ENCODE data around the gene GRIN3B.

GRIN3B gene

DNA sequence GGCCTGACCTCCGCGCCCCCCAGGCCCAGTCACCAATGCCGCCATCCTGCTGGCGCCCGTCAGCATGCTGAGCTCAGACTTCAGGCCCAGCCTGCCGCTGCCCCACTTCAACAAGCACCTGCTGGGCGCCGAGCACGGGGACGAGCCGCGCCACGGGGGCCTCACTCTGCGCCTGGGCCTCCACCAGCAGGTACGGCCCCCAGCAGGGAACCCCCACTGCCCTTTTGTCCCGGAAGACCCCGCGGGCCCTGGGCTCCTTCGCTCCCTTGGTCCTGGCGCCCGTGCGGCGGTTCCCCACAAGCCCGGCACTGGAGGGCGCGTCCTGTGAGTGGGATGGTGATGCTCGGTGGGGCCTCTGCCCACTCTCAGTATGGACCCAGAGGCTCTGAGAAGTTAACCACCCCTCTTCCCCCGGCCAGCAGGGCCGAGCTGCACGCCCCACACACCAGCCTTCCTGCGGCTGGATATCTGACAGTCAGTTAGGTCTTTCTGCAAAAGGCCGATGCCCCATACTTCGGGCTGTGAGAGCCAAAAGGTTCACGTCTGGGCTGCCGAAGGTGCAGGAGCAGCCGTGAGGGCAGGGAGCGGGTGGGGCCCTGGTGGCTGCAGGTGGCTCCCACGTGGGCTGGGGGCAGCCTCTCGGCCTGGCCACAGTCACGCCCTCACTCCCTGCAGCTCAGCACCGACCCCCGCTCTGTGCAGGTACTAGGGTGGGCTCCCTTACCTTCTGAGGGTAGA is 8.1 kb upstream of the GRIN3B start:
- no peak for DNase-seq

- DNase-seq = no peak
These were observed 7.6 kb upstream of the GRIN3B start for GRCh38 chr19:992670-993055.

DNA sequence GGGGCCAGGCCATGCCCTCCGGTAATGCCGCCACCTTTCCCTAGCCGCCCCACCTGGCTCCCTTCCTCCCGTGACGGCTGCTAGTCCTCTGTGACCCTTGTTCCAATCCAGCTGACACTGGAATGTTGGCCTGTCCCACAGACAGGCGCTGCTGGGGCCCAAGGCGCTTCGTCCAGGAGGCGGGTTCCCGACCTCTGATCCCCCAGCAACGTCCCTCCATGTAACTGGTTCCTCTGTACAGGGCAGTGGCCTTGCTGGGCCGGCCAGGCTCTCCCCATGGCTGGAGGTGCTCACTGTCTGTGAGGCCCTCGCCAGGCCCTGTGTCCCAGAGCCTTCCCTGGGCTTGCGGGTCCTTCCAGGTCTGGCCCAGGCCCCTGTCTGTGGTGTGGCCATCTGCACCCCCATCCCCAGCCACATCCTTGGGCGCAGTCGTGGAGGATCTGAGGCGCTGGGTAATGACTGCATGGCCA is 6.8 kb upstream of the GRIN3B start:
- DNase-seq = no peak

GRCh38 chr19:993831-994393 is 6.3 kb upstream of the GRIN3B start:
- DNase-seq = no peak

DNA sequence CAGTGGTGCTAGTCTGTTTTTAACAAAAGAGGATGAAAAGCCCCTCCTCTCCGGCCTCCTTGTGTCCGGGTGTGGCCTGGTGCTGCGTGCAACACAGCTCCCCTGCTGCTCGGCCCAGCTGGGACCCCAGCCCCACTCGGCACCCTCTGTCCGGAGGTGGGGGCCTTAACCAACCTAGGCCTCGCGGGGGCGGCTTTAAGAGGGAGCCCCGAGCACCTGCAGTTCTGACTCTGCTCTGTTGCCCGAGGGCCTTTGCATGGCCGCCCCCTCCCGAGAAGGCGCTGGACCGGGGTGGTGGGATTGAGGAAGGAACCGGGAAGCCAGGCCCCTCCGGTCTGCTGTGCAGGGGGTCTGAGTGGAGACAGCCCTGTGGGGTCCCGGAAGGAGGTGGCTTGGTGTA is 5.7 kb upstream of the GRIN3B start:
- no peak for DNase-seq

DNA sequence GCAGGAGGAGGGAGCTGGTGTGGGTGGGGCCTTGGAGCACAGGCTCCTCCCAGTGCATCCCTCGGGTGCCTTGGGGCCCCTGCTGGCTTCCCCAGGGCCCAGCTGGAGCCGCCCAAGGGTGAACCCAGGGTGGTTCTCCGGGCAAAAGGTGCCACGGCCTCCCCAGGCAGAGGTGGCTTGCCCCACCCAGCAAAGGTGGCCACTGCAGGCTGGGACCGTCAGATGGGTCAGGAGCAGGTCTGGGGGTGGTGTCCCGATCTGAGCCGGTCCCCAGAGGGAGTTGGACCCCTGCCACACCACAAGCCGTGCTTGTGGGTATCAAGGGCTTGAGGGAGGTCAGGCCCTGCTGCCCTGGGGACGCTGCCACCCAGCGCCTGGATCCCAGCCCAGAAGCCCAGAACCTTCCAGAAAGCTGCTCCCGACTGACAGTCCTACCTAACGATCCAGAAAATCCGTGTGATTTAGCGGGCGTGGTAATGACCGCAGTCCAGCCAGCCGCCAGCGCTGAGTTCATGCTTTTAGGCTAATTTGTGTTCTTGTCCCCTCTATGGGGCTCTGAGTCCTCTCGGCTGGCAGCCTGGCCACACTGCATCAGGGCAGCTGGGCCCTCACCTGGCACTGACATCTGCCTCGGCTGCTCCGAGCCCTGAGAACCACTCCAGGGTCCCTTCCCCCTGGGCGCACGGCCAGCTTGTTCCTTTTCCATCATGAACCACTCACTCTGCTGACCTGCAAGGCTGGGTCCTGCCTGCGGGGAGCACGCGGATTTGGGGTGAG is 5.0 kb upstream of the GRIN3B start:
- no peak for DNase-seq

DNA sequence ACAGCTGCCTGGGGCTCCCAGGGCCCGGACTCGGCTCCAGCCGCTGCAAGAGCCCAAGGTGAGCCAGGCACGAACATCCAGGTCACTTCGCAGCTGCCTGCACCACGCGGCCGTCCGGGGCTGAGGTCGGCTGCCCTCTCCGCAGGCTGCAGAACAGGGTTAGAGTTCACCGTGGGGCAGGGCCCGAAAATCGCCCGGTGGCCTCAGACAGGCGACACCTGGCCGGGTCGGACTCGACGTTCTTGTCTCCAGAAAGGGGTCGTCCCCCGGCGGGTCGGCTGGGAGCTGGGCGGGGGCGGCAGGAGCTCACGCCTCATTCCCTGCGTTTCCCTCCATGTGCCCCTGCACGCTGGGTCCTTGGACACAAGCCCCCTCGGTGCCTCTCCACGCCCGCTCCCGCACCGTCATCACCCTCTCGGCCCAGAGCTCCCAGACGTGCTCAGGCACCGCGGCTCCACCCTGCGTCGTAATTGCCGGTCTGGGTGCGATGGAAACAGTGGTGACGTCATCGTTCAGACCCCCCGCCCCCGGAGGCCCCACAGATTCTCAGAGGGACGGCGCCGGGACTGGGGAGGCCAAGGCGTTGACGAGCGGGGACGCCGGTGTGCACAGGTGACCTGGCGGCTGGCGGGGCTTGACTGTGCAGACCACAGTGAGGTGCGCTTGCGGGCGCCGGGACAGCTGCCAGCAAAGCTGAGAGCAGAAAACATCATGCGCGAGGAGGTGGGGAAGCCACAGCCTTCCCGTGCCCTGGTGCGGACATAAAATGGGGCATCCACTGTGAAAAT is 4.0 kb upstream of the GRIN3B start:
- no peak for DNase-seq

GRCh38 chr19:998064-998463 is 2.2 kb upstream of the GRIN3B start:
- no peak for DNase-seq

DNA sequence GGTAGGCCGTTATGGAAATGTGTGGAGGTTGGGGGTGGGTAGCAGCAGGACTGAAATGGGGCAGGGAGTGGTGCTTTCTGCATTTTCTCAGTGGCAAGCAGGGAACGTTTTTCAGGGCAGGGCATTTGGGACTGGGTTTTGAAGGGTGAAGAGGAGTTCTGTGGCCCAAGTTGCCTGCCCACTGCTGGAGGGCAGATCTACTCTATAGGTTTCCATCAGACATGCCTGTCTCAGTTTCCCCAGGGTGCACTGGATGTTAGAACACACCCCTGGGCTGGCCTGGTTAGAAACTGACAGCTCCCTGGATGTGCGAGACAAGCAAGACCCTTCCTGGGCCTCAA is 870 bp upstream of the GRIN3B start:
- no peak for DNase-seq

GRCh38 chr19:1000591-1001537 is 645 bp downstream of the GRIN3B start:
- DNase-seq = no peak

DNA sequence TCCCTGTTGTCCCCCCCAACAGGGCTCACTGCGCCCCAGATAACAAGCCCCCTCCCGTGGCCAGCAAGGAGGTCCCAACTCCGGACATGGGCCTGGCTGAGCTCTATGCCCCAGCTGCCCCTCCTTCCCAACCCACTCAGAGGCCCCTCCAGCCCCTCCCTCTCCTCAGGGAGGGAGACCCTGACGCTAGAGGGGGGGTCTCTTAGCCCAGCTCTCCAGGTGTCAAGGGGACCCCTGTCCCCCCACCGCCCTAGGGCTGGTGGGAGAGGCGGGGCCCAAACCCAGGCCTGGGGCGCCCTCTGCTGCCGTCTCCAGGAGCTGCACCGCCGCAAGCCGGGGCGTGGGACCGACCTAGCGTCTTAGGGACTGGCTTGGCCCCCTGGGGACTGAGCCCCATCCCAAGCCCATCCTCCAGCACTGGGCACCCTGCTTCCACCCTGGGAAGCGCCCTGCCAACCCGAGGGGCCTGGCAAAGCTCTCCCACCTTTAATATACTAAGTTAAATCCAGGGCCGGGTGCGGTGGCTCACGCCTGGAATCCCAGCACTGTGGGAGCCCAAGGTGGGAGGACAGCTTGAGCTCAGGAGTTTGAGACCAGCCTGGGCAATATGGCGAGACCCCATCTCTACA is 1.4 kb downstream of the GRIN3B start:
- DNase-seq = no peak

- DNase-seq = no peak
These were observed 2.4 kb downstream of the GRIN3B start for GRCh38 chr19:1002600-1002999.

GRCh38 chr19:1003283-1003682 is 3.1 kb downstream of the GRIN3B start:
- no peak for DNase-seq

DNA sequence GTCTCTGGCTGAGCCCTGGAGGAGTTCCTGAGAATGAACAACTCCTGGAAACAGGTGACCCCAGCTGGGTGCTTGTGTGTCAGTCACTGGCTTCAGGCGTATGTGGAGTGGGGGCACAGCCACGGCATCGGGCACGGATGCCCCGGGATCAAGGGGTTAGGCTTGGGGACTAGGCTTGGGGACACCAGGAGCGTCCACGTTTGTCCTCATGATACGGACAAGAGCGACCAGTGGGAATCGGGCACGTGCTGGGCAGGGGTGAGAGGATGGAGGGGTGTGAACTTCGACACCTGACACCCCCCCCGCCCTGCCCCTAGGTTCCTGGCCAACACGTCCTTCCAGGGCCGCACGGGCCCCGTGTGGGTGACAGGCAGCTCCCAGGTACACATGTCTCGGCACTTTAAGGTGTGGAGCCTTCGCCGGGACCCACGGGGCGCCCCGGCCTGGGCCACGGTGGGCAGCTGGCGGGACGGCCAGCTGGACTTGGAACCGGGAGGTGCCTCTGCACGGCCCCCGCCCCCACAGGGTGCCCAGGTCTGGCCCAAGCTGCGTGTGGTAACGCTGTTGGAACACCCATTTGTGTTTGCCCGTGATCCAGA is 4.1 kb downstream of the GRIN3B start:
- DNase-seq = no peak

GRCh38 chr19:1004803-1005664 is 4.8 kb downstream of the GRIN3B start:
- DNase-seq = no peak

DNA sequence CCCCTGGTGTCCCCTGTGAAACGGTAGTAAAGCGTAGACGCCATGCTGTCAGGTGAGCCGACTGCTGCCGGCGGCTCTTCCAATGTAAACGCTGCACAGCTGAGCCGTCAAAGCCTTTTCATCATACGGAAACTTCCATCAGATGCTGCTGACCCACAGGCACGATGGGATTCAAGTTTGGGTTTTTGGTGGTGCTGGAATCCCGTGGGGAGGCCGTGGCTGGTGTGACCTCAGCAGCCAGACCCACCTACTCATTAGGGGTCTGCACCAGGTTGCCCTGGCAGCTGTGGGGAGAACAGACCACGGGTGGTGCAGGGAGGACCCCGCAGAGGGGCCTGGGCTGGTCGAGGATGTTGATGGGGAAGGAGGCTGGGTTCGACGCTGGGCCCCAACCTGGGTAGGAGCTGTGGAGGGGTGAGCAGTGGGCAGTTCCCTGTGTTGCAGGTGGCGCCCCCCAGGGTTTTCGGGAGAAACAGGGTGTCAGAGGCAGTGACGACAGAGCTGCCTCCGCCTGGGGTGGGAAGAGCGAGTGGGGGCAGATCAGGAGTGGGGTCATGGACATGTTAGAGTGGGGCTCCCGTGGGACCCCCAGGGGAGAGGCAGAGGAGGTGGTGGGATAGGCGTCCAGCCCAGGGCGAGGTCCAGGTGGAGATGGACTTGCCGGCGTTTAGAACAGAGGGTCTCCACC is 6.6 kb downstream of the GRIN3B start:
- DNase-seq = no peak

GRCh38 chr19:1007399-1008251 is 7.4 kb downstream of the GRIN3B start:
- no peak for DNase-seq

- no peak for DNase-seq
These were observed 8.2 kb downstream of the GRIN3B start for GRCh38 chr19:1008268-1009040.

Data from NCI-H226 (cell line).